Astrocyte of the spinal cord (primary cell): Measurements from ENCODE around the gene MAPK11.

Experiments
- DNase-seq: peaks from one replicate; pipeline ENCODE4 v3.0.0; 2011; ENCODE audit warnings: low read depth, low spot score
- H3K4me3 ChIP-seq: 2 replicates; pipeline ENCODE4 v1.5.1; 2011; ENCODE audit warnings: low read depth, mild to moderate bottlenecking, low read length, moderate library complexity
- CTCF ChIP-seq: IDR thresholded peaks from 2 replicates; pipeline ENCODE4 v1.5.1; 2012; ENCODE audit warnings: low read depth, mild to moderate bottlenecking, low read length, inconsistent platforms
- in situ Hi-C: cut with HindIII; loops from 2 replicates; pipeline ENCODE4 v1.10.0; 2017; ENCODE audit warnings: low sequenced_read_pairs

Gene MAPK11

GRCh38 chr22:50268655-50269113, 1.5 kb downstream of the MAPK11 start:
- TF ChIP-seq CTCF: no peak
- in situ Hi-C loops: no loop called here
- no peak for DNase-seq
- H3K4me3 ChIP-seq: no peak overlapping the region

GRCh38 chr22:50267591-50268390, 2.4 kb downstream of the MAPK11 start:
- in situ Hi-C loops: no loop called here
- peak; percentile 38 for DNase-seq
- peak overlapping the region; percentile 25 for H3K4me3 ChIP-seq
- TF ChIP-seq CTCF: peak; percentile 32

GRCh38 chr22:50266994-50267393, 3.2 kb downstream of the MAPK11 start:
- in situ Hi-C loops: no loop called here
- no peak overlapping the region for H3K4me3 ChIP-seq
- TF ChIP-seq CTCF: no peak
- no peak for DNase-seq

GRCh38 chr22:50264946-50265669, 5.1 kb downstream of the MAPK11 start:
- no peak for TF ChIP-seq CTCF
- no peak overlapping the region for H3K4me3 ChIP-seq
- no peak for DNase-seq
- in situ Hi-C loops: no loop called here

- DNase-seq: no peak
- in situ Hi-C loops: no loop called here
- no peak overlapping the region for H3K4me3 ChIP-seq
- TF ChIP-seq CTCF: no peak
Observed at GRCh38 chr22:50264104-50264745, 6.0 kb downstream of the MAPK11 start.

GRCh38 chr22:50262973-50263617, 7.1 kb downstream of the MAPK11 start:
- DNase-seq: no peak
- no peak overlapping the region for H3K4me3 ChIP-seq
- no peak for TF ChIP-seq CTCF
- in situ Hi-C loops: no loop called here
